HG03558 (cell line): Measurements from ENCODE around the gene ZNF33B.
"Not testable (repeated sequence)": the region's sequence is repeated elsewhere in the genome, so short reads cannot be mapped to it uniquely, and the experiment has no call there.

Source experiments
- ATAC-seq: cut with Tn5 transposase; IDR thresholded peaks from one replicate; pipeline ENCODE4 v1.9.1; 2021; ENCODE audit warnings: moderate number of reproducible peaks; ENCODE audit not compliant: unreplicated experiment; ENCODE audit errors: extremely low read depth

Gene ZNF33B

GRCh38 chr10:42618424-42618823, 19.9 kb downstream of the ZNF33B start:
- ATAC-seq, result no peak

- ATAC-seq, result no peak
Observed at GRCh38 chr10:42615419-42615818, 23.0 kb downstream of the ZNF33B start.

GRCh38 chr10:42609872-42610271, 28.5 kb downstream of the ZNF33B start:
- no peak for ATAC-seq

- ATAC-seq, result no peak
Observed at GRCh38 chr10:42598249-42598873, 40.0 kb downstream of the ZNF33B start.

GRCh38 chr10:42596196-42596595, 42.2 kb downstream of the ZNF33B start:
- ATAC-seq, result no peak

- no peak for ATAC-seq
Observed at GRCh38 chr10:42594246-42594650, 44.1 kb downstream of the ZNF33B start.

GRCh38 chr10:42593284-42593683, 45.1 kb downstream of the ZNF33B start:
- no peak for ATAC-seq

- no peak for ATAC-seq
Observed at GRCh38 chr10:42583828-42584227, 54.5 kb downstream of the ZNF33B start.

GRCh38 chr10:42578019-42578418, 60.4 kb downstream of the ZNF33B start:
- ATAC-seq, result no peak

- no peak for ATAC-seq
Observed at GRCh38 chr10:42576338-42576737, 62.0 kb downstream of the ZNF33B start.

GRCh38 chr10:42574336-42574735, 64.0 kb downstream of the ZNF33B start:
- no peak for ATAC-seq

GRCh38 chr10:42556931-42557330, 81.4 kb downstream of the ZNF33B start:
- ATAC-seq, result no peak

- not testable (repeated sequence) for ATAC-seq
Observed at GRCh38 chr10:42553576-42553975, 84.8 kb downstream of the ZNF33B start.

GRCh38 chr10:42553064-42553407, 85.3 kb downstream of the ZNF33B start:
- ATAC-seq, result peak; percentile 14

- peak; percentile 90 for ATAC-seq
Observed at GRCh38 chr10:42552188-42553063, 85.9 kb downstream of the ZNF33B start.

- ATAC-seq, result no peak
Observed at GRCh38 chr10:42551582-42552187, 86.7 kb downstream of the ZNF33B start.

GRCh38 chr10:42549851-42550250, 88.5 kb downstream of the ZNF33B start:
- ATAC-seq, result no peak

- ATAC-seq, result no peak
Observed at GRCh38 chr10:42548254-42548653, 90.1 kb downstream of the ZNF33B start.

- ATAC-seq, result no peak
Observed at GRCh38 chr10:42544945-42545344, 93.4 kb downstream of the ZNF33B start.

GRCh38 chr10:42543840-42544372, 94.5 kb downstream of the ZNF33B start:
- no peak for ATAC-seq
